Measurements from ENCODE around the gene RANGAP1. TPM values are rescaled to one million over a fixed set of nuclear protein-coding genes. Genes with fewer than 3 reads are reported as not detected.

RANGAP1 gene
- total and polyA plus RNA-seq, 2 of the 8 experiments (the other 6 are each of a cell fraction or from before 2014, with no cell fraction given): 121 to 171 TPM

DNA sequence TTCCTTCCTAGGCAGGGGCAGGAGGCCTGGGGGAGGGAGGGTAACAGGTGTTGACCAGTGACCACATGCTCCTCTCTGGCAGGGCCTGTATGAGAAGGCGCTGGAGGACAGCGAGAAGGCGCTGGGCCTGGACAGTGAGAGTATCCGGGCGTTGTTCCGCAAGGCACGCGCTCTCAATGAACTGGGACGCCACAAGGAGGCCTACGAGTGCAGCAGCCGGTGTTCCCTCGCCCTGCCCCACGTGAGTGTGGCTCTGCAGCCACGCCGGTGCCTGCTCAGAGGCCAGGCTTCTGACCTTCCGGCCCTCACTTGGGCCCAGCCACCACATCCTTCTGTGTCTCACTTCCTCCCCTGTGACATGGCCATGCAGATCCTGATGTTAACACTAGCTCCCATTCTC lies 41.1 kb upstream of the RANGAP1 start:
- Histone ChIP-seq H2BK120ac (replicated peaks; ENCODE audit: low read depth, low read length) (no peak overlapping the region), H4K8ac (ENCODE audit: extremely low read depth, insufficient read depth, low read length) (no peak overlapping the region), H3K79me1 (ENCODE audit: low read depth, low read length) (peaks cover 4% of the 10 kb centered on the region), H2BK12ac (ENCODE audit: low read depth, low read length) (no peak overlapping the region), H3K79me2 (ENCODE audit: control insufficient read depth in 1 of 2, insufficient read depth in 2 of 2, low read length in 2 of 2) (no peaks in the 10 kb centered on the region), H3K27ac (ENCODE audit: low read depth, low read length) (no peak overlapping the region), H3K14ac (ENCODE audit: insufficient read length) (no peak overlapping the region), H2AK5ac (ENCODE audit: low read depth, low read length) (no peak overlapping the region), H3K27me3 (replicated peaks in 1 of 4; ENCODE audit: control insufficient read depth in 3 of 4, extremely low read depth in 1 of 4, insufficient read depth in 3 of 4, low read length in 3 of 4) (no peaks in the 10 kb centered on the region), H3K9ac (replicated peaks in 1 of 4; ENCODE audit: extremely low read depth in 1 of 4, low read depth in 3 of 4, low read length in 3 of 4) (no peak overlapping the region), H3K4me2 (ENCODE audit: insufficient read depth in 1 of 2, low read depth in 2 of 2, low read length in 2 of 2) (no peak overlapping the region), H3K9me3 (ENCODE audit: insufficient read depth in 2 of 2, low read depth in 1 of 2, low read length in 1 of 2) (no peaks in the 10 kb centered on the region), H3K4me1 (replicated peaks in 1 of 4; ENCODE audit: control insufficient read depth in 3 of 4, insufficient read depth in 4 of 4, low read length in 3 of 4) (no peaks in the 10 kb centered on the region), H3K36me3 (ENCODE audit: control insufficient read depth in 2 of 4, insufficient read depth in 4 of 4, low read length in 3 of 4) (peaks cover 19 to 50% (median 33%) of the 10 kb centered on the region in 4 experiments), H4K20me1 (replicated peaks in 1 of 2; ENCODE audit: control insufficient read depth in 1 of 2, insufficient read depth in 2 of 2, low read length in 2 of 2) (peaks cover 4 to 6% of the 10 kb centered on the region in 2 experiments), H3K23me2 (ENCODE audit: low read depth, low read length) (no peaks in the 10 kb centered on the region), H3K23ac (ENCODE audit: insufficient read length) (no peak overlapping the region), H3K18ac (ENCODE audit: extremely low read depth, low read length) (no peak overlapping the region), H3K4ac (replicated peaks; ENCODE audit: insufficient read length, low read depth, low read length) (no peak overlapping the region), H3K56ac (replicated peaks; ENCODE audit: insufficient read length, low read depth, low read length) (no peak overlapping the region), H4K5ac (ENCODE audit: insufficient read length, low read depth, low read length) (no peak overlapping the region), H3K4me3 (ENCODE audit: extremely low read depth in 1 of 4, insufficient read depth in 2 of 4, low read depth in 3 of 4, low read length in 4 of 4) (no peak overlapping the region), H2BK5ac (ENCODE audit: low read depth, low read length) (no peak overlapping the region), H2BK15ac (ENCODE audit: low read length) (no peak overlapping the region), H4K91ac (replicated peaks; ENCODE audit: insufficient read length, low read length) (no peak overlapping the region), H2AFZ (ENCODE audit: low read length) (no peak overlapping the region), H2BK20ac (ENCODE audit: low read length) (no peak overlapping the region)
- ChIA-PET CTCF (ENCODE audit: partially characterized antibody) (interaction anchor here (0.6 to 1.2 kb wide), 2 partner anchors 46 to 99 kb away, joined by 3 read pairs; no protein-coding TSS in a partner anchor), POLR2A (ENCODE audit: partially characterized antibody) (interaction anchor here (0.6 to 4.0 kb wide), 6 partner anchors 9 to 264 kb away, joined by 3 to 16 read pairs (median 4); no protein-coding TSS in a partner anchor)
- DNase-seq (ENCODE audit: low read depth in 1 of 2, low spot score in 2 of 2) (no peak), FAIRE-seq (no peak)
- WGBS, 2 experiments (ENCODE audit: extremely low coverage in 1 of 2, insufficient coverage in 1 of 2, insufficient read length in 1 of 2, insufficient replicate concordance in 2 of 2, low coverage in 1 of 2, low lambda C conversion rate in 2 of 2, missing lambda C conversion rate in 1 of 2): 94% methylated on average over 16 of the region's 16 CpGs; no CpG with 5 or more reads in 1 of the 2 experiments
- TF ChIP-seq FOSL1 (IDR thresholded peaks at IDR 0.05; ENCODE audit: insufficient read depth, low read depth, low read length): no peak
- TF ChIP-seq, protein P1, sequence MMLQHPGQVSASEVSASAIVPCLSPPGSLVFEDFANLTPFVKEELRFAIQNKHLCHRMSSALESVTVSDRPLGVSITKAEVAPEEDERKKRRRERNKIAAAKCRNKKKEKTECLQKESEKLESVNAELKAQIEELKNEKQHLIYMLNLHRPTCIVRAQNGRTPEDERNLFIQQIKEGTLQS (IDR thresholded peaks at IDR 0.05; ENCODE audit: insufficient read depth, low read depth, low read length): no peak
- no peak for TF ChIP-seq EZH2 (IDR thresholded peaks at IDR 0.05; ENCODE audit: low read depth, low read length, severe bottlenecking)
- no peak for TF ChIP-seq POLR2A (IDR thresholded peaks at IDR 0.05; ENCODE audit: control extremely low read depth in 1 of 2, low read depth in 2 of 2, low read length in 2 of 2)
- no peak for TF ChIP-seq POU5F1 (IDR thresholded peaks at IDR 0.05; ENCODE audit: low read depth, low read length)
- no peak for TF ChIP-seq SAP30 (IDR thresholded peaks at IDR 0.05; ENCODE audit: insufficient read depth, insufficient replicate concordance, low read length)
- no peak for TF ChIP-seq HDAC6 (IDR thresholded peaks at IDR 0.05; ENCODE audit: low read depth, low read length)
- no peak for TF ChIP-seq SIN3A (conservative IDR thresholded peaks at IDR 0.05 in 1 of 2, IDR thresholded peaks at IDR 0.05 in 1 of 2; ENCODE audit: low read depth in 1 of 2, low read length in 2 of 2)
- TF ChIP-seq BACH1 (IDR thresholded peaks at IDR 0.05; ENCODE audit: low read length): no peak
- TF ChIP-seq ASH2L (IDR thresholded peaks at IDR 0.05; ENCODE audit: low read length): no peak
- no peak for TF ChIP-seq EP300 (IDR thresholded peaks at IDR 0.05; ENCODE audit: borderline replicate concordance in 1 of 2, low read depth in 2 of 2, low read length in 2 of 2)
- TF ChIP-seq EGR1 (IDR thresholded peaks at IDR 0.05; ENCODE audit: borderline replicate concordance, low read depth, low read length): no peak
- no peak for TF ChIP-seq RFX5 (IDR thresholded peaks at IDR 0.05; ENCODE audit: borderline replicate concordance, low read depth, low read length)
- TF ChIP-seq CEBPB (IDR thresholded peaks at IDR 0.05; ENCODE audit: low read depth, low read length): no peak
